ENCODE data around the gene SLC6A2.

Gene SLC6A2

GRCh38 chr16:55651841-55652824 is 3.7 kb upstream of the SLC6A2 start:
- no peak overlapping the region for H3K27ac ChIP-seq (ENCODE audit: low read depth, low read length)
- no peaks in the 10 kb centered on the region for H3K36me3 ChIP-seq (ENCODE audit: insufficient read depth, low read length)
- no peaks in the 10 kb centered on the region for H3K9me3 ChIP-seq (ENCODE audit: low read length)
- no peaks in the 10 kb centered on the region for H3K4me1 ChIP-seq (ENCODE audit: insufficient read depth, low read length)
- no peak overlapping the region for H3K4me3 ChIP-seq (ENCODE audit: low read depth in 1 of 2, low read length in 2 of 2)
- peaks cover 21 to 42% of the 10 kb centered on the region in 2 donors for H3K27me3 ChIP-seq (ENCODE audit: control insufficient read depth in 1 of 2, insufficient read depth in 2 of 2, low read length in 2 of 2)
- no peak overlapping the region for H3K9ac ChIP-seq (ENCODE audit: low read length)

- H3K36me3 ChIP-seq (ENCODE audit: insufficient read depth, low read length): no peaks in the 10 kb centered on the region
- no peak overlapping the region for H3K9ac ChIP-seq (ENCODE audit: low read length)
- H3K9me3 ChIP-seq (ENCODE audit: low read length): no peaks in the 10 kb centered on the region
- no peak overlapping the region for H3K27ac ChIP-seq (ENCODE audit: low read depth, low read length)
- H3K4me1 ChIP-seq (ENCODE audit: insufficient read depth, low read length): no peaks in the 10 kb centered on the region
- no peak overlapping the region for H3K4me3 ChIP-seq (ENCODE audit: low read depth in 1 of 2, low read length in 2 of 2)
- peaks cover 21 to 47% of the 10 kb centered on the region in 2 donors for H3K27me3 ChIP-seq (ENCODE audit: control insufficient read depth in 1 of 2, insufficient read depth in 2 of 2, low read length in 2 of 2)
Observed at GRCh38 chr16:55653106-55653505, 2.7 kb upstream of the SLC6A2 start.

GRCh38 chr16:55655381-55655896 is 349 bp upstream of the SLC6A2 start:
- H3K9me3 ChIP-seq (ENCODE audit: low read length): no peaks in the 10 kb centered on the region
- no peaks in the 10 kb centered on the region for H3K4me1 ChIP-seq (ENCODE audit: insufficient read depth, low read length)
- H3K9ac ChIP-seq (ENCODE audit: low read length): no peak overlapping the region
- no peak overlapping the region for H3K27ac ChIP-seq (ENCODE audit: low read depth, low read length)
- H3K4me3 ChIP-seq (ENCODE audit: low read depth in 1 of 2, low read length in 2 of 2): peak overlapping the region in 1 of 2 donors; percentile 36
- H3K27me3 ChIP-seq (ENCODE audit: control insufficient read depth in 1 of 2, insufficient read depth in 2 of 2, low read length in 2 of 2): peaks cover 21 to 47% of the 10 kb centered on the region in 2 donors
- H3K36me3 ChIP-seq (ENCODE audit: insufficient read depth, low read length): no peaks in the 10 kb centered on the region

- H3K4me1 ChIP-seq (ENCODE audit: insufficient read depth, low read length): no peaks in the 10 kb centered on the region
- no peak overlapping the region for H3K27ac ChIP-seq (ENCODE audit: low read depth, low read length)
- no peak overlapping the region for H3K9ac ChIP-seq (ENCODE audit: low read length)
- no peaks in the 10 kb centered on the region for H3K36me3 ChIP-seq (ENCODE audit: insufficient read depth, low read length)
- no peak overlapping the region for H3K4me3 ChIP-seq (ENCODE audit: low read depth in 1 of 2, low read length in 2 of 2)
- H3K9me3 ChIP-seq (ENCODE audit: low read length): no peaks in the 10 kb centered on the region
- H3K27me3 ChIP-seq (ENCODE audit: control insufficient read depth in 1 of 2, insufficient read depth in 2 of 2, low read length in 2 of 2): peaks cover 21 to 43% of the 10 kb centered on the region in 2 donors
Observed at GRCh38 chr16:55656691-55657092, 904 bp downstream of the SLC6A2 start.

- no peak overlapping the region for H3K4me3 ChIP-seq (ENCODE audit: low read depth in 1 of 2, low read length in 2 of 2)
- no peaks in the 10 kb centered on the region for H3K4me1 ChIP-seq (ENCODE audit: insufficient read depth, low read length)
- H3K36me3 ChIP-seq (ENCODE audit: insufficient read depth, low read length): no peaks in the 10 kb centered on the region
- no peak overlapping the region for H3K9ac ChIP-seq (ENCODE audit: low read length)
- no peak overlapping the region for H3K27ac ChIP-seq (ENCODE audit: low read depth, low read length)
- peaks cover 21 to 37% of the 10 kb centered on the region in 2 donors for H3K27me3 ChIP-seq (ENCODE audit: control insufficient read depth in 1 of 2, insufficient read depth in 2 of 2, low read length in 2 of 2)
- no peaks in the 10 kb centered on the region for H3K9me3 ChIP-seq (ENCODE audit: low read length)
Observed at GRCh38 chr16:55657616-55658015, 1.8 kb downstream of the SLC6A2 start.

GRCh38 chr16:55658898-55659420 is 3.2 kb downstream of the SLC6A2 start:
- Histone ChIP-seq H3K4me3 (ENCODE audit: low read depth in 1 of 2, low read length in 2 of 2) (no peak overlapping the region), H3K4me1 (ENCODE audit: insufficient read depth, low read length) (no peaks in the 10 kb centered on the region), H3K36me3 (ENCODE audit: insufficient read depth, low read length) (no peaks in the 10 kb centered on the region), H3K27ac (ENCODE audit: low read depth, low read length) (no peak overlapping the region), H3K9me3 (ENCODE audit: low read length) (no peaks in the 10 kb centered on the region), H3K9ac (ENCODE audit: low read length) (no peak overlapping the region), H3K27me3 (ENCODE audit: control insufficient read depth in 1 of 2, insufficient read depth in 2 of 2, low read length in 2 of 2) (peaks cover 15 to 32% of the 10 kb centered on the region in 2 donors)

GRCh38 chr16:55660026-55660425 is 4.2 kb downstream of the SLC6A2 start:
- no peaks in the 10 kb centered on the region for H3K36me3 ChIP-seq (ENCODE audit: insufficient read depth, low read length)
- H3K4me1 ChIP-seq (ENCODE audit: insufficient read depth, low read length): no peaks in the 10 kb centered on the region
- H3K4me3 ChIP-seq (ENCODE audit: low read depth in 1 of 2, low read length in 2 of 2): no peak overlapping the region
- no peak overlapping the region for H3K9ac ChIP-seq (ENCODE audit: low read length)
- H3K9me3 ChIP-seq (ENCODE audit: low read length): no peaks in the 10 kb centered on the region
- H3K27ac ChIP-seq (ENCODE audit: low read depth, low read length): no peak overlapping the region
- peaks cover 5 to 27% of the 10 kb centered on the region in 2 donors for H3K27me3 ChIP-seq (ENCODE audit: control insufficient read depth in 1 of 2, insufficient read depth in 2 of 2, low read length in 2 of 2)

- Histone ChIP-seq H3K9me3 (ENCODE audit: low read length) (no peaks in the 10 kb centered on the region), H3K9ac (ENCODE audit: low read length) (no peak overlapping the region), H3K4me3 (ENCODE audit: low read depth in 1 of 2, low read length in 2 of 2) (no peak overlapping the region), H3K27ac (ENCODE audit: low read depth, low read length) (no peak overlapping the region), H3K27me3 (ENCODE audit: control insufficient read depth in 1 of 2, insufficient read depth in 2 of 2, low read length in 2 of 2) (peaks cover 0 to 19% of the 10 kb centered on the region in 2 donors), H3K36me3 (ENCODE audit: insufficient read depth, low read length) (no peaks in the 10 kb centered on the region), H3K4me1 (ENCODE audit: insufficient read depth, low read length) (no peaks in the 10 kb centered on the region)
Observed at GRCh38 chr16:55660828-55661227, 5.0 kb downstream of the SLC6A2 start.

GRCh38 chr16:55661941-55662643 is 6.3 kb downstream of the SLC6A2 start:
- Histone ChIP-seq H3K4me1 (ENCODE audit: insufficient read depth, low read length) (no peaks in the 10 kb centered on the region), H3K9me3 (ENCODE audit: low read length) (no peaks in the 10 kb centered on the region), H3K36me3 (ENCODE audit: insufficient read depth, low read length) (no peaks in the 10 kb centered on the region), H3K27me3 (ENCODE audit: control insufficient read depth in 1 of 2, insufficient read depth in 2 of 2, low read length in 2 of 2) (peaks cover 0 to 9% of the 10 kb centered on the region in 2 donors), H3K9ac (ENCODE audit: low read length) (no peak overlapping the region), H3K27ac (ENCODE audit: low read depth, low read length) (no peak overlapping the region), H3K4me3 (ENCODE audit: low read depth in 1 of 2, low read length in 2 of 2) (no peak overlapping the region)

- Histone ChIP-seq H3K27me3 (ENCODE audit: control insufficient read depth in 1 of 2, insufficient read depth in 2 of 2, low read length in 2 of 2) (peaks cover 0 to 5% of the 10 kb centered on the region in 2 donors), H3K9me3 (ENCODE audit: low read length) (no peaks in the 10 kb centered on the region), H3K27ac (ENCODE audit: low read depth, low read length) (no peak overlapping the region), H3K4me3 (ENCODE audit: low read depth in 1 of 2, low read length in 2 of 2) (no peak overlapping the region), H3K4me1 (ENCODE audit: insufficient read depth, low read length) (no peaks in the 10 kb centered on the region), H3K9ac (ENCODE audit: low read length) (no peak overlapping the region), H3K36me3 (ENCODE audit: insufficient read depth, low read length) (no peaks in the 10 kb centered on the region)
Observed at GRCh38 chr16:55662644-55663031, 6.8 kb downstream of the SLC6A2 start.

GRCh38 chr16:55663225-55663624 is 7.4 kb downstream of the SLC6A2 start:
- no peak overlapping the region for H3K9ac ChIP-seq (ENCODE audit: low read length)
- no peak overlapping the region for H3K27ac ChIP-seq (ENCODE audit: low read depth, low read length)
- no peaks in the 10 kb centered on the region for H3K4me1 ChIP-seq (ENCODE audit: insufficient read depth, low read length)
- H3K4me3 ChIP-seq (ENCODE audit: low read depth in 1 of 2, low read length in 2 of 2): no peak overlapping the region
- H3K27me3 ChIP-seq (ENCODE audit: control insufficient read depth in 1 of 2, insufficient read depth in 2 of 2, low read length in 2 of 2): peaks cover 0 to 4% of the 10 kb centered on the region in 2 donors
- no peaks in the 10 kb centered on the region for H3K9me3 ChIP-seq (ENCODE audit: low read length)
- H3K36me3 ChIP-seq (ENCODE audit: insufficient read depth, low read length): no peaks in the 10 kb centered on the region

All from muscle layer of colon (tissue), 2 donors.